ENCODE results near the gene CTU2. TPM values are rescaled to one million over a fixed set of nuclear protein-coding genes. Genes with fewer than 3 reads are reported as not detected.

The CTU2 gene
- 10 to 100 TPM; 15.0 to 19.1 TPM for total RNA-seq

- TF ChIP-seq CTCF (IDR thresholded peaks at IDR 0.05) (peak in 2 of 4 experiments; percentile 24 to 39), POLR2AphosphoS5 (IDR thresholded peaks at IDR 0.05) (peak; percentile 87), POLR2A (IDR thresholded peaks at IDR 0.05) (peak; percentile 69)
- DNase-seq (ENCODE audit: low spot score), result peak; percentile 86
- H3K4me1 ChIP-seq (replicated peaks), result peaks cover 2% of the 10 kb centered on the region
- under 1% methylated on average over 47 of the region's 86 CpGs for WGBS
- H3K27me3 ChIP-seq (replicated peaks; ENCODE audit: insufficient read depth), result no peaks in the 10 kb centered on the region
- intact Hi-C loops (cut with DNase I), result no loop called here
- H3K4me3 ChIP-seq, result peak within 1 kb of the TSS; percentile 84 to 88
- H3K36me3 ChIP-seq, result no peaks in the 10 kb centered on the region
- H3K9me3 ChIP-seq, result no peaks in the 10 kb centered on the region
- peak within 1 kb of the TSS; percentile 71 to 77 for H3K27ac ChIP-seq
These were observed at the start of gene CTU2, which contains the start of gene RNF166 for GRCh38 chr16:88706229-88706964. TSS of gene CTU2 (plus strand) at chr16:88706503. CDS start at chr16:88706531, 28 bp downstream. TSS of gene RNF166 (minus strand) at chr16:88706408. CDS start at chr16:88706325, 83 bp downstream.

- Histone ChIP-seq H3K4me1 (replicated peaks) (no peaks in the 10 kb centered on the region), H3K4me3 (no peak overlapping the region), H3K27me3 (replicated peaks; ENCODE audit: insufficient read depth) (no peaks in the 10 kb centered on the region), H3K36me3 (peaks cover 0 to 5% of the 10 kb centered on the region in 2 donors), H3K9me3 (no peaks in the 10 kb centered on the region), H3K27ac (no peak overlapping the region)
- intact Hi-C loops (cut with DNase I), result no loop called here
- WGBS, result 94% methylated on average over 15 of the region's 19 CpGs
- TF ChIP-seq POLR2A (IDR thresholded peaks at IDR 0.05), result no peak
- TF ChIP-seq CTCF (IDR thresholded peaks at IDR 0.05), result no peak
- no peak for TF ChIP-seq POLR2AphosphoS5 (IDR thresholded peaks at IDR 0.05)
- no peak for DNase-seq (ENCODE audit: low spot score)
These were observed 48.9 kb upstream of the CTU2 start for GRCh38 chr16:88657371-88657770.

GRCh38 chr16:88658714-88659113 is 47.6 kb upstream of the CTU2 start:
- no peak overlapping the region for H3K4me3 ChIP-seq
- H3K9me3 ChIP-seq, result no peaks in the 10 kb centered on the region
- intact Hi-C loops (cut with DNase I), result no loop called here
- no peak for DNase-seq (ENCODE audit: low spot score)
- H3K36me3 ChIP-seq, result peaks cover 0 to 5% of the 10 kb centered on the region in 2 donors
- TF ChIP-seq POLR2AphosphoS5 (IDR thresholded peaks at IDR 0.05), result no peak
- no peak for TF ChIP-seq CTCF (IDR thresholded peaks at IDR 0.05)
- no peak for TF ChIP-seq POLR2A (IDR thresholded peaks at IDR 0.05)
- H3K4me1 ChIP-seq (replicated peaks), result no peaks in the 10 kb centered on the region
- H3K27me3 ChIP-seq (replicated peaks; ENCODE audit: insufficient read depth), result no peaks in the 10 kb centered on the region
- WGBS, result 83% methylated on average over 15 of the region's 15 CpGs
- H3K27ac ChIP-seq, result no peak overlapping the region

- Histone ChIP-seq H3K4me1 (replicated peaks) (no peaks in the 10 kb centered on the region), H3K4me3 (no peak overlapping the region), H3K27ac (no peak overlapping the region), H3K36me3 (peaks cover 0 to 5% of the 10 kb centered on the region in 2 donors), H3K9me3 (no peaks in the 10 kb centered on the region), H3K27me3 (replicated peaks; ENCODE audit: insufficient read depth) (no peaks in the 10 kb centered on the region)
- no peak for DNase-seq (ENCODE audit: low spot score)
- intact Hi-C loops (cut with DNase I), result no loop called here
- 93% methylated on average over 25 of the region's 25 CpGs for WGBS
- TF ChIP-seq CTCF (IDR thresholded peaks at IDR 0.05), result no peak
- no peak for TF ChIP-seq POLR2AphosphoS5 (IDR thresholded peaks at IDR 0.05)
- no peak for TF ChIP-seq POLR2A (IDR thresholded peaks at IDR 0.05)
These were observed 47.1 kb upstream of the CTU2 start for GRCh38 chr16:88659160-88659559.

- WGBS, result 82% methylated on average over 10 of the region's 10 CpGs
- H3K4me1 ChIP-seq (replicated peaks), result no peaks in the 10 kb centered on the region
- no peaks in the 10 kb centered on the region for H3K36me3 ChIP-seq
- H3K4me3 ChIP-seq, result no peak overlapping the region
- H3K27me3 ChIP-seq (replicated peaks; ENCODE audit: insufficient read depth), result no peaks in the 10 kb centered on the region
- no peaks in the 10 kb centered on the region for H3K9me3 ChIP-seq
- no peak for DNase-seq (ENCODE audit: low spot score)
- TF ChIP-seq POLR2AphosphoS5 (IDR thresholded peaks at IDR 0.05) (no peak), CTCF (IDR thresholded peaks at IDR 0.05) (no peak), POLR2A (IDR thresholded peaks at IDR 0.05) (no peak)
- H3K27ac ChIP-seq, result no peak overlapping the region
- intact Hi-C loops (cut with DNase I), result no loop called here
These were observed 44.8 kb upstream of the CTU2 start for GRCh38 chr16:88661468-88661867.
